Vagina (tissue), 2 donors: ENCODE measurements around the gene SMAD6.

Experiments
- CTCF ChIP-seq, 3 experiments: fragments of 450-650 bp in 2 of 3; fragments of 200-600 bp in 1 of 3; sonication (generic) in 1 of 3; IDR thresholded peaks; one replicate each; pipeline ENCODE4 v1.5.1; 2017 to 2019; ENCODE audit warnings: antibody characterized with exemption in 3 of 3, mild to moderate bottlenecking in 2 of 3, moderate library complexity in 2 of 3
- POLR2A ChIP-seq, 2 donors: fragments of 450-650 bp; IDR thresholded peaks; one replicate each; pipeline ENCODE4 v1.6.1; 2017; ENCODE audit warnings: antibody characterized with exemption in 2 of 2, mild to moderate bottlenecking in 2 of 2, moderate library complexity in 2 of 2
- POLR2AphosphoS5 ChIP-seq, 2 donors: sonication (generic); formaldehyde crosslinking; IDR thresholded peaks; one replicate each; pipeline ENCODE4 v1.9.0; 2017; ENCODE audit warnings: antibody characterized with exemption in 2 of 2, mild to moderate bottlenecking in 2 of 2, low read depth in 1 of 2; ENCODE audit not compliant: insufficient read depth in 1 of 2

GRCh38 chr15:66757030-66757429 lies 55.0 kb downstream of the SMAD6 start:
- TF ChIP-seq CTCF (IDR thresholded peaks at IDR 0.05) = no peak
- TF ChIP-seq POLR2AphosphoS5 (IDR thresholded peaks at IDR 0.05; ENCODE audit: insufficient read depth in 1 of 2, low read depth in 1 of 2) = no peak
- no peak for TF ChIP-seq POLR2A (IDR thresholded peaks at IDR 0.05)
